ENCODE results near the gene FASTK. TPM values are rescaled to one million over a fixed set of nuclear protein-coding genes. Genes with fewer than 3 reads are reported as not detected.

Gene FASTK
- total RNA-seq, 1 donor from 2014 or later = 43.9 TPM

DNA sequence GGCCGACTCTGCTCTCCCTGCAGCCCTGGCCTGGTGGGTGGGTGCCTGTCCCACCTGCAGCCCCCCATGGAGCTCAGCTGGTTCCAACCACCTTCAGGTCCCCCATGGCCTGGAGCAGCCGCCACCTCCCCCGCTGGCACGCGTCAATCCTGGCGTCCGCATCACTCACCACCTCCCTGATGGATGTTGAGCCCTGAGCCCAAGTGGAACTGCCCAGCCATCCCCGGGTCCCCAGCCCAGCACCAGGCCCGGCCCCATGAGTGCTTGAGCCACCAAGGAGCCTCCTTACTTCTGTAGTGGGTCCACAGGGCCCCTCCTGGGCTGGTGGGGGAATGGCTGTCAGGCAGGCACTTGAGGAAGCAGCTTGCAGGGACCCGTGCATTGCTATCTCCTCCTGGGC, 20.3 kb upstream of the FASTK start:
- no peak for DNase-seq (ENCODE audit: low read depth in 2 of 2)

- DNase-seq (ENCODE audit: low read depth in 2 of 2) = no peak
Measured at GRCh38 chr7:151099486-151100211, 19.0 kb upstream of the FASTK start.

- peak in 1 of 2 donors; percentile 58 for DNase-seq (ENCODE audit: low read depth in 2 of 2)
Measured at GRCh38 chr7:151095828-151096475, 15.3 kb upstream of the FASTK start.

DNA sequence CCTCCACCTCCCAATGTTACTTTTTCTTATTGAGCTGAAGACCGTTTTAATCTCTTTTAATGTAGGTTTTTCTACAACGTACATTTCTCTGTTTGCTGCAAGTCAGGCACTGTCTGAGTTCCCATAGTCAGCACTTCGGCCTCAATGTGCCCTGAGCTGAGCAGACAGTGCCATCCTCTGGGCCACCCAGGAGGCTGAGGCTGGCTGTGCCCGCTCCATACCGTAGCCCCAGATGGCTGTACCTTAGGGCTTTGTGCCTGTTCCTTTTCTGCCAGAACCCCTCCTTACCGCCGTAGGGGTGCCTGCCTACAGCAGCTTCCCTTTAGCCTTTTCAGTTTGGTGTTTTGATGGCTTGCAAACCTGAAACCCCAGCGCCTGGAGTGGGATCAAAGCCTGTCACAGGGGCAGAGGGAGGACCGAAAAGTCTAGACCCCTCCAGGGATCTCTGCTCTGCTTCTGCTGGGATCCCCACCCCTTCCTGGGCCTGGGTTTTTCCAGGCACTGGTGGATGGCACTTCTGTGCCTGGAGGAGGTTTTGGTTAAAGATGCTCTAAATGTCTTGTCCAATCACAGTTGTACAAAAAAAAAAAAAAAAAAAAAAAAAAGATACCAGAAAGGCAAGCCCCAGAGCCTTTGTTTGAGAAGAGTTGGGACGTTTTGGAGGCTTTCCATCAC, 14.7 kb upstream of the FASTK start:
- no peak for DNase-seq (ENCODE audit: low read depth in 2 of 2)

GRCh38 chr7:151094675-151095074, 14.1 kb upstream of the FASTK start:
- DNase-seq (ENCODE audit: low read depth in 2 of 2) = no peak

GRCh38 chr7:151093748-151094147, 13.1 kb upstream of the FASTK start:
- DNase-seq (ENCODE audit: low read depth in 2 of 2) = no peak

DNA sequence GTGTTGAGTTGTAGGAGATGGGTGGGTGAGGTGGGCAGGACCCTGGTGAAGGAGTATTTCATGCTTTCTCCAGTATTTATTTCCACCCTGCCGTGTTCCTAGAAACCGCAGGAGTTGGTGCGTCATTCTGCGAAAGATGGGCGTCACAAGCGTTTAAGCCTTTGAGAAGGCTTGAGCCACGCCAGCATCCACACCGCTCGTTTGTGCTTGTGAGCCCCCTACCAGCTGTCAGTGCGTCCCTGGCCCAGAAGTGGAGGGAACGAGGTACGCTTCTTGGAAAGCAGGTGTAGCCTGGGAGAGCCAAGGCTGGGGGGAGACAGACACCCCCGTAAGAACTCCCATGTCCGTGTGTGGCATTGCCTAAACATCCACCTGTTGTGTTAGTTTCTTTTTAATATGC, 11.4 kb upstream of the FASTK start:
- no peak for DNase-seq (ENCODE audit: low read depth in 2 of 2)

DNA sequence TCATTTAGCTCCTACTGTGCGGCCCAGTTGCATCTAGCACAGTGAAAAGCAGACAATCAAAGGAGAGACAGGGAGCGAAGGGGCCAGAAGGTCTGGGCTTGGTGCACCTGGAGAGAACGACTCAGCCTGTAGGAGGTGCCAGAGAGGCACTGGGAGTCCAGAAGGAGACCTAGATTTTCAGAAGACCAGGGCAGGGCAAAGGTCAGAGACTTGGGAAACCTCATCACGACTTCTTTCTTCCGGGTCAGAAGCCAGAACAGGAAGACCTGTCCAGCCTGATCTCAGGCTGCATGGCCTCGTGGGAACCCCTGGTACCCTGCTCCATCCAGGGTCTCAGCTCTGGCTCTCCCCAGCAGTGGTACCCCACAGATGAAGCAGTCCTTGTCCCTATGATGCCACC, 10.8 kb upstream of the FASTK start:
- DNase-seq (ENCODE audit: low read depth in 2 of 2) = no peak

DNA sequence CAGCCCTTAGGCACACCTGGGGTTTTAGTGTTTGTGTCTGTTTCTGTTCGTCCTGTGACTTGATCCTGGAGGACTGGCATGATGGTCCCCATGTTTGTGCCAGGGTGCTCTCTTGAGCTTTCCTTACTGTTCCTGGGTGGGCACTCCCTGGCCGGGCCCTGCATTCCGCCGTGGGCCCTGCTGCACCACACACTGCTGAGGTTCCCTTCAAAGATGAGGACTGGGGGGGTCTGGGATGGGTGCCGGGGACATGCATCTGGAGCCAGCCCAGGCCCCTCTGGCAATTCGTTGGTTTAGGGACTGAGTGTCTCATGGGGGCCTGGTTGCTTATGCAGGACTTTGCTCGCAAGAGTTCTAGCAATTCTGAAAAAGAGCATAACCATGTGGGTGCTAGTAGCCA, 10.4 kb upstream of the FASTK start:
- no peak for DNase-seq (ENCODE audit: low read depth in 2 of 2)

DNA sequence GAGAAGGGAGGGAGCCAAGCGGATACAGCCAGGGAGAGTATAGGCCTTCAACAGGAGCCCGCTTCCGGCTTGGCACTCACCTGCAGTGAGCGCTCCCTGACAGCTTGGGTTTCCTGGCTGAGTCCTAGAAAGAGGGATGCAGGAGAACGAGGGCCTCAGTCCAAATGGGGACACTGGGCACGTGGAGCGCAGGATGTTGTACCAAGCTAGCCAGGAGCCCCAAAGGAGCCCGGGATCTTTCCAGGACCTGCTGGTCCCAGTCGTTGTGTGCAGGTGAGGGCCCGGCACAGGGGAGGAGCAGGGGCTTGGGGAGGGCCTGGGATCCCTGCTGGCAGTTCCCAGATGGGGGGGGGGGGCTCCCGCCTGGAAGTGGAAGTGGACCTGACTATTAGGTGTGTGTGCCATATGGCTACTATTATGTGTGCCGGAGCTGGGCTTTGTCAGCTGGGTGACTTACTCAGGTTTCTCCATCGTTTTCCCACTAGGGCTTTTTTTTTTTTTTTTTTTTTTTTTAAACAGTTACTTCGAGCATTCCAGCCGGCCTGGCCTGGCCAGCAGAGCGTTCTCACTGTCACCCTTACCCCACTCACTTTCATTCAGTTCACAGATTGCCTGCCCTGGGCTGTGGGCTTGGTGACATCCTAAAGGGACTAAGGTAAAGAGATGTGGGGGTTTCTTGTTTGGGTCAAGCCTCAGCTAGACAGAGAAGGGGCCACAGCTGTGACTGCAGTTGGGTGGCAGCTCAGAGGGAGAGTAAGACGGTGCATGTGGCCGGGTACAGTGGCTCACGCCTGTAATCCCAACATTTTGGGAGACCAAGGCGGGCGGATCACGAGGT, 9.5 kb upstream of the FASTK start:
- DNase-seq (ENCODE audit: low read depth in 2 of 2) = peak in 1 of 2 donors; percentile 53

DNA sequence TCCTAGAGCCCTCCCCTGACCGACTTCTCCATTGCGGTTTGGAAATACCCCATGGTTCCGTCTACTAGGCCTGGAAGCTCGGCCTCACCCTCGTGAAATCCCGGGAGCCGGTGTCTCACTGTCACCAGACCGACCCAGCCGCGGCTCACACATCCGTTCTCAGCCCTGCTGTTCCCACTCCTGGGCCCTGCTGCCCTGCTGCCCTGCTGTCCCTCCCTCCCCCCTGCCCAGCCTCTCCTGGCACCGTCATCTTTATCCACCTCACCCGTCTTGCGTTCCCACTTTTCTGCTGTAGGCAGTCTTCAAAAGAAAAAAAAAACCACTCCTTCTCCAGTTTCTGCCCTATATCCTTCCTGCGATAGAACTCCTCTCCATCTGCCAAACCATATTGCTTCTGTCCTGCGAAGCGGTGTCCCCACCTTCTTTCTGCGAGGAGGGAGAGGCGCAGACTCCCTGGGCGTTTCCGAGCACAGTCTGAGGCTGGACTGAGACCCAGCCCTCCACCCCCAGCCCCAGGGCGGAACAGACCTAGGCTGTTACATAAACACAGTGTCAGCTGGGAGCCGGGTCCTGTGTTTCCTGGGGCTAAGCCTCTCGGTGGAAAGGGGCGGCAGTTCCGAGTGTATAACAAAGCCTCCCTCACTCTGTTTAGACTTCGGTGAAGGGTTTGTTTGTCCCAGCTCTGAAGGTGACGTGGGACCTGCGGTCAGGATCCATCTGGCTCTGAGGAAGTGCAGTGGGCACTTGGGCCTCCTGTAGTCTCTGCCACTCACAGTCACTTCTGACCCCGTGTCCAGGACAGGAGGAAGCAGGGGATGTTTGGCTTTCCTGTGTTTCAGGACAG, 8.5 kb upstream of the FASTK start:
- peak; percentile 93 to 97 for DNase-seq (ENCODE audit: low read depth in 2 of 2)

DNA sequence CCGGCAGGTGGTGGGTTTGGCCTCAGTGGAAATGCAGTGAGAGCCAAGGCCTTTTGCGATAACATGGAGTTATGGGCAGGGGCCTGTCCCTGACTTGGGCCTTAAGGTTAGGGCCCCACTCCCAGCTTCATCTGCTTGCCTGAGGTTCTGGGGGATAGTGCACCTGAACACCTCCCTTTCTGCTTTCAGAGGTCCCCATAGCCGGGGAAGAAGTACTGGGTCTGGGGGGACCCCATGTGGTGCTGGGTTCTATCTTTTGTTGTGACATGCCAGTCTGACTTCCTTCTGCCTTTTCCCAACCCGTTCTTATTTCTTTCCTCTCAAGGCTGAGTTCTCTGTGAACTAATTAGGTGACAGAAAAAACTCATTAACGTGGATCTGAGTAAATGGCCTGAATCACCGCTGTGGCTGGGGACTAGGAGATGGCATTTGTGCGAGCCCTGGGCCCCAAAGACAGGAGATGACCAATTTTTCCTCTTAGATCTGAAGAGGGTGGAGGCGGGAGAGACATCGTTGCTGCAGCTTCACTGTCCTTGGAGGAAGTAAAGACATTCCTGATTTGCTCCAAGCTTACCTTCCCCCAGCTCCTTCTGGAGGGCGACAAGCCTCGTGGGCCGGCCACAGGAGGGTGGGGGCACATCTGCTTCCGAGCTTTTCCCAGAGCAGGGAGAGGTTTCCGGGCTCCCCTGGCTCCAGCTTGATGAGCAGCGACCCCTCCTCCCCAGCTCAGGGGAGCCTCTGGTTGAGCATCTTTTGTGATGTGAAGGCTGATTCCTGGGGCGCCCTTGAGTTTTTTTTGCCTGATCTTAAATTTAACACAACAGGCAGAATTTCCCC, 7.6 kb upstream of the FASTK start:
- DNase-seq (ENCODE audit: low read depth in 2 of 2) = peak in 1 of 2 donors; percentile 52

GRCh38 chr7:151087245-151088018, 6.8 kb upstream of the FASTK start:
- peak in 1 of 2 donors; percentile 58 for DNase-seq (ENCODE audit: low read depth in 2 of 2)

- DNase-seq (ENCODE audit: low read depth in 2 of 2) = peak in 1 of 2 donors; percentile 41
Measured at GRCh38 chr7:151086802-151087244, 6.2 kb upstream of the FASTK start.

DNA sequence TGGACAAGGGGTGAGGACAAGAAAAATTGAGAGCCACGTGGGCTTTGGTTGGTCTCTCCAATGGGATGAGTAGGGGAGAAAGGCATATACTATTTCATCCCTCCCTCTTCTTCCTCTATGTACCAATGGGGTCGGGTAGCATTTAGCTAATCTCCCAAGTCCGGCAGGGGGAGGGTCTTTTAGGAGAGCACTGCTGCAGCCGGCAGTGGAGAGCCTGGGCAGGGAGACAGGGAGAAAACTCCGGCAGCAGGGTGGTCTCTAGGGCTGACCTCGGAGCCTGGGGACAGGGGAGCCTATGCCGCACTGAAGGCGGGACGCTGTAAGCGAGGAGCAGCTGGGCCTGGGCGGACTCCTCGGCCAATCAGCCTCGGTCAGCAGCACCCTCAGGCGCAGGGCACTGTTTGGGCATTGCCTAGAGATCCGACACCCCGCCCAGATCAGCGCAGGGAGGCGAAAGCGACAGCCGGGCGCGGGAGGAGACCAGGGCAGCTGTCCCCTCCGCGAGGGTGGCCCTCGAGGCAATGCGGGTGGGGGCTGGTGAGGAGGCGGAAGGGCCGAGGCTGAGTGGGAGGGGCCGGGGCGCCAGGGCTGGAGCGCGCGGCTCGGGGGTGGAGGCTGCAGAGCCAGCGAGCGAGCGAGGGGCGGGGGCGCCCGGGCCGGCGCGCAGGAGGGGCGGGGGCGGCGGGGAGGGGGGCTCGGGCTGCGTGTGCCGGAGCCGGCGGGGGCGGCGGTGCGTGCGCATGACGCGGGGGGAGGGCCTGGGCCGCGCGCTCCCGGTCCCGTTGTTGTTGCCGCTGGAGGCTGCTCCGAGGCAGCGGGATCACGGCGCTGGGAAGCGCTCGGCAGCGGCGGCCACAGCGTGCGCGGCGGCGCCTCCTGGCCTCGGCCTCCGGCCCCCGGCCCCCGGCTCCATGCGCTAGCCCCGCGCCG, 5.3 kb upstream of the FASTK start, which contains the start of gene AGAP3:
TSS of gene AGAP3 (plus strand) at position 785 of the 930 bp plus-strand sequence. CDS start 267 bp downstream, outside the sequence.
- DNase-seq (ENCODE audit: low read depth in 2 of 2) = peak; percentile 42 to 88

DNA sequence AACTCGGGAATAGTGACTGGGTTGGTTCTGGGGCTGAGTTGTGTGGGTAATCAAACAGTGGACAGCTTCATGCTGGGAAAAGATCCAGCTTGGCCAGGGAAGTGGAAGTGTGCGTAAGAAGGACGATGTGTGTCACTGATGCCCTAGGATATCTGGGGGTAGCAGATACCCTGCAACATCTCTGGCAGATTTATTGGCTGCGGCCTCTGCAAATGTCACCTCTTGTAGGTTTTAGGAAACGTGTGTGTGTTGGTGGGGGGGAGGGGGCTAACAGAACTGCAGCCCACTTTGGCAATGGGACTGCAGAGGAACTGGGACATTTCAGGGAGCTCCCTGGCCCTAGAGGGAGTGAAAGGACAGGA, 4.7 kb upstream of the FASTK start:
- DNase-seq (ENCODE audit: low read depth in 2 of 2) = peak; percentile 50 to 58

DNA sequence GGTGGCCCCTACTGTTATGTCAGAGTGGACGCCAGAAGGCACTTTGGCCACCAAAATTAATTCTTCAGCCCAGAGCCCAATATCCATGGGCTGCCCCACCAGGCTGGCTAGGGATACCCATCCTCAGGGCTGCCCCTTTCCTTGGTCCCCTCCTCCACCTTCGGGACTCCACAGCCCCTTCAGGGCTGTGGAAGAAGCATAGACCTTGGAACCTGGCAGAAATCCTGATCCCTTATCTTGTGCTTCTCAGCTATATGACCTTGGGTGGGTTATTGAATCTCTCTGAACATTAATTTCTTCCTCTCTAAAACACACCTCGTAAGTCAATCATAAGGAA, 3.2 kb upstream of the FASTK start:
- DNase-seq (ENCODE audit: low read depth in 2 of 2) = no peak

All from dermis microvascular lymphatic vessel endothelial cell (primary cell).